ENCODE measurements around the gene CXCR2.
"Not testable (repeated sequence)": the region's sequence is repeated elsewhere in the genome, so short reads cannot be mapped to it uniquely, and the experiment has no call there.

CXCR2 gene

GRCh38 chr2:218125626-218126080 lies at the start of gene CXCR2:
CXCR2 (plus strand) TSS chr2:218126028; CDS start chr2:218134802, 8,774 bp downstream.
- DNase-seq: no peak

DNA sequence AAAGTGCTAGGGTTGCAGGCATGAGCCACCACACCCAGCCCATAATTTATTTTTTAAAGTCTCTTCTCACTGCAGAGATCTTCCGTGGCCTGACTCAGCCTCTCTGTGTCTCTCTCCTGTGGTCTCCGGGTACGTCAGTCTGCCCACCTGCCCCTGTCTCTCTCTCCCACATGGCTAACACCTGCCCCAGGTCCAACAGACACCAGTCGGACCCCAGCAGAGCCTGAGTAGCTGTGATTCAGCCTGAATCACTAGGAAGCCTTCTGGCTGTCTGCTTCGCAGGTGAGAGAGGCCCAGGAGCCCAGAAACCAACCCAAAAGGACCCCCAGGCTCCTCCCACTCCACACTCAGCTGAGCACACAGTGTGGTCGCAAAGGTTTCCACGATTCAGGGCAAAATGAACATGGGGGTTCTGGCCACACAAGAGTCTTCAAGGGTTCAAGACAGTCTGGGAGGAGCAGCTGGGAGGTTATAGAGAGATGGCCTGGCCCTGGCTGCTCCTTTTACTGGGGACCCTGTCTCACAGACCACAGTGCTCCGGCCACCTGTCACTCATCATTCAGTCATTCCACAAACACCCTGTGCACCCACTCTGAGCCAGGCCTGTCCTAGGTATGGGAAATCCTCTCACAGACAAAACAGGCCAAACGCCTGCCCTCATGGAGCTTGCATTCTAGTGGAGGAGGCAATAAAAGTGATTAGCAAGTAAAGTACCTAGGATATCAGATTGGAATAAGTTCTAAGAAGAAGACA lies 48.2 kb upstream of the CXCR2 start:
- DNase-seq: no peak

DNA sequence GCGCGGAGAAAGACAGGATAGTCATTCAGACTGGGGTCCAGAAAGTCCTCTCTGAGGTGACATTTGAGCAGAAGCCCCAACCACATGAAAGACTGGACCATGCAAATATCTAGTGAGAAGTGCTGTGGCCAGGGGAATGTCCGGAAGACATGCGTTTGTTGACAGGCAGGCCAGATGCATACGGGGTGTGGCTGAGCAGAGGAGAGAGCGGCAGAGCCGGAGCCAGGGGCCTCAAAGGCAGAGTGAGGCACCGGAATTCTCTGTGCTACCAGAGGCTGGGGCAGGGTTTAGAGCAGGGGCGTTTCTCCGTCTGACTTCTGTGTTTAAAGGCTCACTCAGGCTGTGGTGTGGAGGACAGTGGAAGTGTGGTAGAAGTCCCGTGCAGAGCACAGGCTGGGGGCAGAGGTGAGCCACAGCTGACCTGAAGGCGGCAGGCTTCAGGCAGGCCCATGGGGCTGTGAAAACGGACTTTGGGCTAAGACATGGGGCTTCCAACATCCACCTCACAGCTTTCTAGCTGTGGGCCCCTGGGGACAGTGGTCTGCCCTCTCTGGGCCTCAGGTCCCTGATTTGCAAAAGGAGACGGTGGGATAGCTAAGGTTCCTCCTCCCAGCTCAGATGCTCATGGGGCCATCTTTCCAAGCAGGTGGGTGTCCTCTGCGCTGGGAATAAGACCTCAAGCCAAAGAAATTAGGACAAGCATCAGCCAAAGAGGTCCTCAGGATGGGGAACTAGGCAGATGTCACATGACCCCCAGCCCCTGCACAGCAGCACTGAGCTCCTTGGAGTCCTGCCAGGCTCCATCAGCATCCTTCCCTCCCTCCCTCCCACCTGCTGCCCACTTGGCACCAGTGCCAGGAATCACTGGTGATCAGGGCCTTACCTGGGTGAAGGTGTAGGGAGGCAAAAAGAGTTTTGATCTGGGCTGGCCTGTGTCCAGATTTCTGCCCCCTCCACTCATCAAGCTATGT lies 45.6 kb upstream of the CXCR2 start:
- DNase-seq: no peak

GRCh38 chr2:218081063-218081462 lies 44.8 kb upstream of the CXCR2 start:
- DNase-seq: no peak

- DNase-seq: no peak
Observed at GRCh38 chr2:218081695-218082094, 44.1 kb upstream of the CXCR2 start.

DNA sequence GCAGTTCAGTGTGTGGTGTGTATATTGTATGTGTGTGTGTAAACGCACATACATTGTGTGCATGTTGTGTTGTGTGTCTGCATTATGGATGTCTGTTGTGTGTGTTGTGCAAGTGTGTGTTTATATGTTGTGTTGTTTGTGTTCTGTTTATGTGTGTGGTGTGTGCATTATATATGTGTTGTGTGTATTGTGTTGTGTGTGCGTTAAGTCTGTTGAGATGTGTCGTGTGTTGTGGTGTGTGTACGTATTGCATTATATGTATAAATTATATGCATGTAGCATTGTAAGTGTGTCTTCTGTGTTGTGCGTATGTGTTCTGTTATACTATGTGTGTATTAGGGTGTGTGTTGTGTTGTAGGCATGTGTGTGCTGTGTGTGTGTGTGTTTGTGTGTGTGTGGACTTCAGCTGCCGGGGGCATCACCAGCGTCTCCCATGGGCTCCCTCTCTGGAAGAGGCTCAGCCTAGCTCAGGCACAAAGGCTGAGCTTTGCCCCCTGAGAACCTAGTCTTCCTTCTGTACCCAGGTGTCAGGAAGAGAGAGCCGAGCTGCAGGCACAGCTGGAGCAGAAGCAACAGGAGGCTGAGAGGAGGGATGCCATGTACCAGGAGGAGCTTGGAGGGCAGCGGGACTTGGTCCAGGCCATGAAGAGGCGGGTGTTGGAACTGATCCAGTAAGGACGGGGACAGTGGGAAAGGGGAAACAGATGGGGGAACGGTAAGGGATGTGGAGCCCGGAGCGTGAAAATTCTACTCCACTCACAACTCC lies 43.1 kb upstream of the CXCR2 start:
- no peak for DNase-seq

- DNase-seq: no peak
Observed at GRCh38 chr2:218083352-218083676, 42.5 kb upstream of the CXCR2 start.

DNA sequence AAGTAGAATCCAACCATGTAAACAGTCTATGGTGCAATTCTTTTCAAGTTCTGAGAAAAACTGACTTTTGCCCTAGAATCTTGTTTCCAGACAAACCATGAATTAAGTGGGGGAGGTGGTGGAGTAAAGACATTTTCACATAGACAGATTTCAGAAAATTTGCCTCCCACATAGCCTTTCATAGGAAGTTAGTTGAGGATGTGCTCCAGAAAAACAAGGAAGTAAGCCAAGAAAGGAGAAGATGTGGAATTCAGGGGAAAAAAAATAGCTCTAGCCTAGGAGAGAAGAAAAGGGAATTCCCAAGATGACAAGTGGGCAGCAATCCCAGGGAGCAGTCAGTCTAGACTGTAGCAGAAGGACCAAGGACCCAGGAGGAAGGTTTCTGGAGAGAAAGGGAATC lies 39.4 kb upstream of the CXCR2 start:
- no peak for DNase-seq

GRCh38 chr2:218089259-218089658 lies 36.6 kb upstream of the CXCR2 start:
- DNase-seq: no peak

DNA sequence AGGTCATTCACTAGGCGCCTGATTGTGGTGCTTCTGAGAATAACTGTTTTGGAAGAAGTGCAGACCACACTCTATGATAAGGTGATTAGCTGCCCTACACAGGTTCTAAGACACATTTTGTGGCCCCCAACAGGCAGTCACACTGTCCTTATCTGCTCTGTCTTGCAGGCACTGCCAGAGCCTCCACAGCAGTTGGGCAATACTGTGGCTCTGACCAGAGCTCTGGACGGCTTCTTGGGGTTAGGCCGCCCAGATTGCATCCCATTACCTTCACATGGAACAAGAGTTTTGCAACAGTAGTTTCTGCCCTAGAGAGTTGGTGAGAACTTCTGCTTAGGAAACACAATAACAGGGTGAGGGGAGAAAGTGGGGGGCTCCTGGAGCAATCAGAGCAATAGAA lies 34.1 kb upstream of the CXCR2 start:
- DNase-seq: no peak

- DNase-seq: no peak
Observed at GRCh38 chr2:218093879-218094278, 31.9 kb upstream of the CXCR2 start.

- no peak for DNase-seq
Observed at GRCh38 chr2:218095853-218096252, 30.0 kb upstream of the CXCR2 start.

DNA sequence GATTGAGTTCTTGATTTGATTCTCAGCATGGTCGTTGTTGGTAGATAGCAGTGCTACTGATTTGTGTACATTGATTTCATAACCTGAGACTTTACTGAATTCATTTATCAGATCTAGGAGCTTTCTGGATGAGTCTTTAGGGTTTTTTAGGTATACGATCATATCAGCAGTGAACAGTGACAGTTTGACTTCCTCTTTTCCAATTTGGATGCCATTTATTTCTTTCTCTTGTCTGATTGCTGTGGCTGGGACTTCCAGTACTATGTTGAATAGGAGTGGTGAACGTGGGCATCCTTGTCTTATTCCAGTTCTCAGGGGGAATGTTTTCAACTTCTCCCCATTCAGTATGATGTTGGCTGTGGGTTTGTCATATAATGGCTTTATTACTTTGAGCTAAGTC lies 27.9 kb upstream of the CXCR2 start:
- DNase-seq: no peak

- not testable (repeated sequence) for DNase-seq
Observed at GRCh38 chr2:218108834-218109233, 17.0 kb upstream of the CXCR2 start.

GRCh38 chr2:218121789-218122188 lies 4.0 kb upstream of the CXCR2 start:
- DNase-seq: not testable (repeated sequence)

GRCh38 chr2:218122286-218122685 lies 3.5 kb upstream of the CXCR2 start:
- not testable (repeated sequence) for DNase-seq

DNA sequence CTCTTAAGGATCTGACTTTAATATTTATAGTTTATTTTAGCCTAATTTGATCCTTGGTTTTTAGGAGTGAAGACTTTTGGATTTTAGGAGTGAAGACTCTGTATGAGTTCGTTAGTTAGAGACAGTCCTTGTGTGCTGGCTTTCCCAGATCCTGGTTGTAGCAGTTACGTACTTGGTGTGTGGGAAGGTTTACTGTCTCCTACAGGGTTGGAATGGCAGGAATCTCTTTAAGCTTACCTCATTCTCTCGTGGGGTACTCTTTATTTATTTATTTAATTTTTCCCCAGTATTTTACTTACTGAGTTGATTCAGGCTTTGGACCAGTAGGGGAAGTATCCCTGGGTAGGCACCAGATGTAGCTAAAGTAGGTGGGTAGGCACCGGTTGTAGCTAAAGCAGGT lies 1.8 kb upstream of the CXCR2 start:
- no peak for DNase-seq

DNA sequence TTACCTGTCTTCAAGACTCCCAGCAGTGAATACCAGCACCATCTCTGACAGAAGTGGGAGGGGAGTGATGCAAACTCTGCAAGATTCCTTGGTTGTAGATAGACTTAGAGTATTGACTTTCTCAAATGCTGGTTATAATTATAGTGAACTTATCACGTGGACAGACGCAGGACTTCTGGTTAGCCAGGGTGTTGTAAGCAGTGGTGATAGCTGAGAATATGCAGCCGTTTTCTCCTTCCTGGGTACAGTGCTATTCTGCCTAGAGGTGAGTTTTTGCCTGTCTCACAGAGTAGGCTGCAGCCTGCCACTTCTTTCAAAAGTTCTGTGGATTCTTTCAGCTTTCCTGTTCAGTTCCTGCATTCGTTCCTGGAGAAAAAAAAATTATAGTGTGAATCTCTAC lies 733 bp upstream of the CXCR2 start:
- DNase-seq: no peak

GRCh38 chr2:218127929-218128455 lies 2.2 kb downstream of the CXCR2 start:
- DNase-seq: no peak

- no peak for DNase-seq
Observed at GRCh38 chr2:218128781-218129457, 3.1 kb downstream of the CXCR2 start.

- no peak for DNase-seq
Observed at GRCh38 chr2:218129458-218130135, 3.8 kb downstream of the CXCR2 start.

DNA sequence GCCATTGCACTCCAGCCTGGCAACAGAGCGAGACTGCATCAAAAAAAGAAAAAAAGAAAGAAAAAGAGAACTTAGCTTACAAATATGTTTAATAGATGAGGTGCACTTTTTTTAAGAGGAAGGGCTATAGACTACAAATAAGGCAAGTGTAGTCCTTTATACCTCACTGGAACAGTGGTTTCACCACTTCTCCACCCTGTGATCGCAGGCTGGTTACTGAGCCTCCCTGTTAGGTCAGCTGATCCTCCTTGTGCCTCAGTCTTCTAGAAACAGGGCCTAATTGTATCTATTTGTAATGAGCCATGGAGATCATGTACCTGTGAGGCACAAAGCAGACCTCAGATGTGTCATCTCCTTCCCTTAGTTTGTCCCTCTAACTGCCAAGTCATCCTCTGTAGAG lies 4.5 kb downstream of the CXCR2 start:
- DNase-seq: peak; percentile 3
